ENCODE results near the gene SLC25A21.
A peak's percentile ranks its signal among the peaks of the same experiment; 100 is the strongest.
"Not testable (repeated sequence)": the region's sequence is repeated elsewhere in the genome, so short reads cannot be mapped to it uniquely, and the experiment has no call there.

Gene SLC25A21

GRCh38 chr14:36863271-36863670 is 309.1 kb downstream of the SLC25A21 start:
- DNase-seq (ENCODE audit: extremely low read depth, insufficient read length) = no peak
- no peaks in the 10 kb centered on the region for H3K36me3 ChIP-seq (ENCODE audit: control insufficient read depth, insufficient read depth, low read length)
- H3K4me3 ChIP-seq (replicated peaks; ENCODE audit: low read depth, low read length) = no peak overlapping the region

GRCh38 chr14:36862237-36862636 is 310.2 kb downstream of the SLC25A21 start:
- not testable (repeated sequence) for H3K27me3 ChIP-seq (replicated peaks; ENCODE audit: control insufficient read depth, insufficient read depth, low read length); H3K4me3 ChIP-seq (replicated peaks; ENCODE audit: low read depth, low read length)

More at GRCh38 chr14:36863271-36863670, 309.1 kb downstream of the SLC25A21 start:
- H3K27me3 ChIP-seq (replicated peaks; ENCODE audit: control insufficient read depth, insufficient read depth, low read length) = no peaks in the 10 kb centered on the region
- peak; percentile 2 for TF ChIP-seq CTCF (IDR thresholded peaks at IDR 0.05; ENCODE audit: insufficient read depth, low read length, poor library complexity, severe bottlenecking)

GRCh38 chr14:36860831-36861230 is 311.6 kb downstream of the SLC25A21 start:
- Histone ChIP-seq H3K27me3 (replicated peaks; ENCODE audit: control insufficient read depth, insufficient read depth, low read length) (no peaks in the 10 kb centered on the region), H3K4me3 (replicated peaks; ENCODE audit: low read depth, low read length) (no peak overlapping the region), H3K36me3 (ENCODE audit: control insufficient read depth, insufficient read depth, low read length) (no peaks in the 10 kb centered on the region)
- no peak for DNase-seq (ENCODE audit: extremely low read depth, insufficient read length)
- no peak for TF ChIP-seq CTCF (IDR thresholded peaks at IDR 0.05; ENCODE audit: insufficient read depth, low read length, poor library complexity, severe bottlenecking)

More at GRCh38 chr14:36862237-36862636, 310.2 kb downstream of the SLC25A21 start:
- not testable (repeated sequence) for H3K36me3 ChIP-seq (ENCODE audit: control insufficient read depth, insufficient read depth, low read length); DNase-seq (ENCODE audit: extremely low read depth, insufficient read length)

GRCh38 chr14:36859119-36859518 is 313.3 kb downstream of the SLC25A21 start:
- no peak for DNase-seq (ENCODE audit: extremely low read depth, insufficient read length)
- Histone ChIP-seq H3K27me3 (replicated peaks; ENCODE audit: control insufficient read depth, insufficient read depth, low read length) (no peaks in the 10 kb centered on the region), H3K36me3 (ENCODE audit: control insufficient read depth, insufficient read depth, low read length) (no peaks in the 10 kb centered on the region), H3K4me3 (replicated peaks; ENCODE audit: low read depth, low read length) (no peak overlapping the region)
- no peak for TF ChIP-seq CTCF (IDR thresholded peaks at IDR 0.05; ENCODE audit: insufficient read depth, low read length, poor library complexity, severe bottlenecking)

- no peak for DNase-seq (ENCODE audit: extremely low read depth, insufficient read length)
- TF ChIP-seq CTCF (IDR thresholded peaks at IDR 0.05; ENCODE audit: insufficient read depth, low read length, poor library complexity, severe bottlenecking) = no peak
- Histone ChIP-seq H3K27me3 (replicated peaks; ENCODE audit: control insufficient read depth, insufficient read depth, low read length) (no peaks in the 10 kb centered on the region), H3K36me3 (ENCODE audit: control insufficient read depth, insufficient read depth, low read length) (no peaks in the 10 kb centered on the region), H3K4me3 (replicated peaks; ENCODE audit: low read depth, low read length) (no peak overlapping the region)
Measured at GRCh38 chr14:36857842-36858445, 314.5 kb downstream of the SLC25A21 start.

- DNase-seq (ENCODE audit: extremely low read depth, insufficient read length) = no peak
Measured at GRCh38 chr14:36857136-36857535, 315.3 kb downstream of the SLC25A21 start.

More at GRCh38 chr14:36857136-36857535, 315.3 kb downstream of the SLC25A21 start:
- Histone ChIP-seq H3K36me3 (ENCODE audit: control insufficient read depth, insufficient read depth, low read length) (no peaks in the 10 kb centered on the region), H3K27me3 (replicated peaks; ENCODE audit: control insufficient read depth, insufficient read depth, low read length) (no peaks in the 10 kb centered on the region), H3K4me3 (replicated peaks; ENCODE audit: low read depth, low read length) (no peak overlapping the region)
- no peak for TF ChIP-seq CTCF (IDR thresholded peaks at IDR 0.05; ENCODE audit: insufficient read depth, low read length, poor library complexity, severe bottlenecking)
